GM10266 (cell line): Measurements from ENCODE around the gene SCD5.
"Not testable (repeated sequence)": the region's sequence is repeated elsewhere in the genome, so short reads cannot be mapped to it uniquely, and the experiment has no call there.

Experiments
- DNase-seq: peaks from one replicate; pipeline ENCODE4 v3.0.0; 2012; ENCODE audit errors: extremely low spot score
- TF ChIP-seq, protein P1 (sequence below): IDR thresholded peaks from 2 replicates; pipeline ENCODE4 v1.5.1; 2012; ENCODE audit warnings: mild to moderate bottlenecking, low read depth; ENCODE audit not compliant: control insufficient read depth, insufficient read depth; ENCODE audit errors: missing control alignments

Gene SCD5

DNA sequence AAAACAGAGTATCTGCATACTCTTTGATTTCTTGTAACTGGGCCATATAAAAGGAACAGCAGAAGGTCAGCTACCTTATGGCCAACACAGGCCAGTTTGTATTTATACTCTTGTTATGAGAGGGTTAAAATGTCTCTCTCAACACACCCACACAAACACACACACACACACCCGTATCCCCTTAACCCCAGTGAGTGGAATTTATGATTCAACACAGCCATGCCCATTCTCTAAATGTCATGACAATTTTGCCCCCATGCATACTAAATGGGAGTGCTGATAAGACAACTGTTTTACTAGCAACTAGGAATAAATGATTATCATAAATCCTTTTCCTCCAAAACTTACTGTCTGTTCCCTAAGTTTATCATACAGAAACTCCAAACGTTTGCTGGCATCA is 22.1 kb upstream of the SCD5 start:
- no peak for DNase-seq
- TF ChIP-seq, protein P1, sequence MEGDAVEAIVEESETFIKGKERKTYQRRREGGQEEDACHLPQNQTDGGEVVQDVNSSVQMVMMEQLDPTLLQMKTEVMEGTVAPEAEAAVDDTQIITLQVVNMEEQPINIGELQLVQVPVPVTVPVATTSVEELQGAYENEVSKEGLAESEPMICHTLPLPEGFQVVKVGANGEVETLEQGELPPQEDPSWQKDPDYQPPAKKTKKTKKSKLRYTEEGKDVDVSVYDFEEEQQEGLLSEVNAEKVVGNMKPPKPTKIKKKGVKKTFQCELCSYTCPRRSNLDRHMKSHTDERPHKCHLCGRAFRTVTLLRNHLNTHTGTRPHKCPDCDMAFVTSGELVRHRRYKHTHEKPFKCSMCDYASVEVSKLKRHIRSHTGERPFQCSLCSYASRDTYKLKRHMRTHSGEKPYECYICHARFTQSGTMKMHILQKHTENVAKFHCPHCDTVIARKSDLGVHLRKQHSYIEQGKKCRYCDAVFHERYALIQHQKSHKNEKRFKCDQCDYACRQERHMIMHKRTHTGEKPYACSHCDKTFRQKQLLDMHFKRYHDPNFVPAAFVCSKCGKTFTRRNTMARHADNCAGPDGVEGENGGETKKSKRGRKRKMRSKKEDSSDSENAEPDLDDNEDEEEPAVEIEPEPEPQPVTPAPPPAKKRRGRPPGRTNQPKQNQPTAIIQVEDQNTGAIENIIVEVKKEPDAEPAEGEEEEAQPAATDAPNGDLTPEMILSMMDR = no peak

GRCh38 chr4:82818664-82819662 is 20.4 kb upstream of the SCD5 start:
- DNase-seq = no peak
- TF ChIP-seq, protein P1 = no peak

DNA sequence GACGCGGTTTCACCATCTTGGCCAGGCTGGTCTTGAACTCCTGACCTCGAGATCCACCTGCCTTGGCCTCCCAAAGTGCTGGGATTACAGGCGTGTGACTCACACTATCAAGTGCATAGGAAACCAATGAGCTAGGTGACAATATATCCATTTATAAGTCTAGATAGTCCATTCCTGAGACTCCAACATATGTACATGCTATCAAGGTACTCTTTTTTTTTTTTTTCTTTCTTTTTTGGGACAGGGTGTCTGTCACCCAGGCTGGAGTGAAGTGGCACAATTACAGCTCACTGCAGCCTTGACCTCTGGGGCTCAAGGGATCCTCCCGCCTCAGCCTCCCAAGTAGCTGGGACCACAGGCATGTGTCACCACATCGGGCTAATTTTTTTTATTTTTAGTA is 18.3 kb upstream of the SCD5 start:
- not testable (repeated sequence) for DNase-seq

GRCh38 chr4:82814034-82814433 is 15.4 kb upstream of the SCD5 start:
- TF ChIP-seq, protein P1 = no peak
- no peak for DNase-seq

GRCh38 chr4:82811838-82812341 is 13.3 kb upstream of the SCD5 start:
- DNase-seq = no peak
- TF ChIP-seq, protein P1 = no peak

DNA sequence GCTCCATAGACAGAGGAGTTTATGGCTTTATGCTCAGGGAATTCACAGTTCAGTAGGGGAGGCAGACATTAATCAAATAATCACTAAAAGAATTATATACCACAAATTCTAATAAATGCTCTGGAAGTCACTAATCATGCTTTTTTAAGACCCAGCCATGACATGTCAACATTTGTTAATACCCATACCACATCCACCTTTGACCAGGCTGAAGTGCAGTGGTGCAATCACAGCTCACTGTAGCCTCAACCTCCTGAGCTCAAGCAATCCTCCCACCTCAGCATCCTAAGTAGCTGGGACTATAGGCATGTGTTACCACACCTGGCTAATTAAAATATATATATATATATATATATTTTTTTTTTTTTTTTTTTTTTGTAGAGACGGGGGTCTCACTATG is 12.8 kb upstream of the SCD5 start:
- no peak for DNase-seq
- TF ChIP-seq, protein P1 = no peak

DNA sequence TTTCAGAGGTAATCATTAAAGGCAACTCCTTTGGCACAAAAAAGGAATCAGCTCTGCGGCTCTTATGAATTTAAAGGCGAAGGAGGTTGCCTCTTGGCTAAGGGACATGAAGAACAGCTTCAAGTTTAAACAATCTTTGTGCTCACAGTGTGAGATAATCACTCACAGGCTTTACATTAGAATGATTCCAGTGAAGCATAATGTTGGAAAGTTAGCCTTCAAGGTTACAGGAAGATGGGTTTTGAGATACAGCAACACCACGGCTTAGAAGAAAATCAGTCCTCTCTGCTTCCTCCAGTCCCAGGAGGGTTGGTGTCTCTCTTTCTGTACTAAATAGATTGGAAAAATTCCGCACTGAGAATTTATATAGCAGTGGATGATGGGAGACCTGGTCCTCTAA is 11.6 kb upstream of the SCD5 start:
- no peak for DNase-seq
- TF ChIP-seq, protein P1 = no peak

DNA sequence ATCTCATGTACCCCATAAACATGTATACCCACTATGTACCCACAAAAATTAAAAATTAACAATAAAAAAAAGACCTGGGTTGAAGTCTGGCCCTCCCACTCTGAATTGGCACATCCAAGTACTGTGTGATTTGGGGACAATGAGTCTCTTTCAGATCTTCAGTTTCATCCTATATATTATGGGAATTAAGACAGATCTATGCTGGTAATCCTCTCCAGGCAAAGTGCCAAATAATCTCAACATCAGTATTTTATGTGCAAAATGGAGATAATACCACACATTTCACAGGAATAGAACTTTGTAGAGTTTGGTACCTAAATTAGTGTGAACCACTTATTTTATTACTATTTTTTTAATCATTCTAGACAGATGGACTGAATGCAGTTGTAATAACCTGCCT is 11.0 kb upstream of the SCD5 start:
- TF ChIP-seq, protein P1 = no peak
- no peak for DNase-seq
